HEK293 (cell line): ENCODE results near the gene NME3.

ENCODE experiments used
- CTCF ChIA-PET: fragments of 350-600 bp; formaldehyde crosslinking; extraction: SDS; loops from one replicate; lab custom pipeline; 2021; ENCODE audit warnings: antibody characterized with exemption; lab: Yijun Ruan, JAX
- POLR2A ChIA-PET: fragments of 300-600 bp; formaldehyde crosslinking; extraction: SDS; loops from one replicate; lab custom pipeline; 2020; ENCODE audit warnings: antibody characterized with exemption, inconsistent platforms; lab: Yijun Ruan, JAX
- H3K27ac ChIP-seq: fragments of 200-500 bp; sonication (Bioruptor generic); 2 replicates; pipeline ENCODE4 v1.5.1; 2014; ENCODE audit warnings: low read depth, low read length, control low read depth, inconsistent platforms; ENCODE audit errors: extremely low read depth
- H3K36me3 ChIP-seq, 2 experiments: fragments of 200-500 bp in 1 of 2; sonication (Bioruptor generic) in 1 of 2; 1 replicate in 1 of 2; 2 replicates in 1 of 2; pipeline ENCODE4 v1.5.1; 2014 to 2017; ENCODE audit warnings: inconsistent platforms in 2 of 2, low read length in 2 of 2; ENCODE audit not compliant: control insufficient read depth in 2 of 2, insufficient read depth in 1 of 2
- H3K4me1 ChIP-seq: fragments of 200-500 bp; sonication (Bioruptor generic); 2 replicates; pipeline ENCODE4 v1.5.1; 2014; ENCODE audit warnings: mild to moderate bottlenecking, low read length, inconsistent platforms; ENCODE audit not compliant: control insufficient read depth, insufficient read depth
- H3K4me3 ChIP-seq: 2 replicates; pipeline ENCODE4 v1.5.1; 2011; ENCODE audit warnings: low read depth, mild to moderate bottlenecking, control low read depth, low read length, moderate library complexity
- H3K9me3 ChIP-seq: fragments of 200-500 bp; sonication (Bioruptor generic); 2 replicates; pipeline ENCODE4 v1.5.1; 2014; ENCODE audit warnings: low read depth, low read length, inconsistent platforms; ENCODE audit not compliant: control insufficient read depth, insufficient read depth
- BCL11B ChIP-seq: fragments of 450-650 bp; formaldehyde crosslinking; IDR thresholded peaks from 2 replicates; pipeline ENCODE4 v1.5.1; 2016; ENCODE audit warnings: low read depth, missing biosample characterization, missing genetic modification characterization
- ELK4 ChIP-seq: IDR thresholded peaks from 2 replicates; pipeline ENCODE4 v1.6.1; 2011; ENCODE audit warnings: mild to moderate bottlenecking, low read depth, low read length, borderline replicate concordance
- KLF16 ChIP-seq: fragments of 450-650 bp; formaldehyde crosslinking; IDR thresholded peaks from 2 replicates; pipeline ENCODE4 v1.5.1; 2017; ENCODE audit warnings: missing biosample characterization, missing genetic modification characterization
- PRDM10 ChIP-seq: fragments of 450-650 bp; formaldehyde crosslinking; IDR thresholded peaks from 2 replicates; pipeline ENCODE4 v1.5.1; 2016; ENCODE audit warnings: missing biosample characterization, missing genetic modification characterization
- TSHZ1 ChIP-seq: fragments of 450-650 bp; formaldehyde crosslinking; IDR thresholded peaks from 2 replicates; pipeline ENCODE4 v1.5.1; 2016; ENCODE audit warnings: missing biosample characterization, missing genetic modification characterization, borderline replicate concordance
- ZBTB21 ChIP-seq: fragments of 450-650 bp; formaldehyde crosslinking; IDR thresholded peaks from 2 replicates; pipeline ENCODE4 v1.5.1; 2017; ENCODE audit warnings: missing biosample characterization, missing genetic modification characterization
- ZBTB44 ChIP-seq: fragments of 450-650 bp; IDR thresholded peaks from 2 replicates; pipeline ENCODE4 v1.5.1; 2018; ENCODE audit warnings: missing biosample characterization, mild to moderate bottlenecking, missing genetic modification characterization
- ZEB2 ChIP-seq: fragments of 450-650 bp; formaldehyde crosslinking; IDR thresholded peaks from 2 replicates; pipeline ENCODE4 v1.5.1; 2016; ENCODE audit warnings: missing biosample characterization, missing genetic modification characterization
- ZFP37 ChIP-seq: fragments of 450-650 bp; formaldehyde crosslinking; IDR thresholded peaks from 2 replicates; pipeline ENCODE4 v1.5.1; 2016; ENCODE audit warnings: missing biosample characterization, missing genetic modification characterization
- ZNF146 ChIP-seq: fragments of 450-650 bp; formaldehyde crosslinking; IDR thresholded peaks from 2 replicates; pipeline ENCODE4 v1.5.1; 2016; ENCODE audit warnings: missing biosample characterization, missing genetic modification characterization
- ZNF148 ChIP-seq: fragments of 450-650 bp; formaldehyde crosslinking; IDR thresholded peaks from 2 replicates; pipeline ENCODE4 v1.5.0; 2017; ENCODE audit warnings: missing biosample characterization, missing genetic modification characterization, borderline replicate concordance
- ZNF433 ChIP-seq: fragments of 450-650 bp; formaldehyde crosslinking; IDR thresholded peaks from 2 replicates; pipeline ENCODE4 v1.5.1; 2016; ENCODE audit warnings: missing biosample characterization, missing genetic modification characterization, low read depth
- ZNF473 ChIP-seq: fragments of 450-650 bp; formaldehyde crosslinking; IDR thresholded peaks from 2 replicates; pipeline ENCODE4 v1.5.1; 2017; ENCODE audit warnings: missing biosample characterization, missing genetic modification characterization
- ZNF48 ChIP-seq: fragments of 450-650 bp; formaldehyde crosslinking; IDR thresholded peaks from 2 replicates; pipeline ENCODE4 v1.5.1; 2016; ENCODE audit warnings: missing biosample characterization, missing genetic modification characterization
- ZNF501 ChIP-seq: fragments of 450-650 bp; formaldehyde crosslinking; IDR thresholded peaks from 2 replicates; pipeline ENCODE4 v1.5.1; 2016; ENCODE audit warnings: missing biosample characterization, missing genetic modification characterization
- ZNF548 ChIP-seq: fragments of 450-650 bp; formaldehyde crosslinking; IDR thresholded peaks from 2 replicates; pipeline ENCODE4 v1.5.1; 2016; ENCODE audit warnings: missing biosample characterization, missing genetic modification characterization
- ZNF549 ChIP-seq: fragments of 450-650 bp; IDR thresholded peaks from 2 replicates; pipeline ENCODE4 v1.5.1; 2018; ENCODE audit warnings: missing biosample characterization, missing genetic modification characterization, mild to moderate bottlenecking, inconsistent platforms, moderate library complexity
- ZNF580 ChIP-seq: fragments of 450-650 bp; formaldehyde crosslinking; IDR thresholded peaks from 2 replicates; pipeline ENCODE4 v1.5.1; 2016; ENCODE audit warnings: missing biosample characterization, missing genetic modification characterization
- ZNF596 ChIP-seq: fragments of 450-650 bp; IDR thresholded peaks from 2 replicates; pipeline ENCODE4 v1.5.0; 2018; ENCODE audit warnings: missing biosample characterization, mild to moderate bottlenecking, missing genetic modification characterization, moderate library complexity
- ZNF600 ChIP-seq: fragments of 450-650 bp; formaldehyde crosslinking; IDR thresholded peaks from 2 replicates; pipeline ENCODE4 v1.5.1; 2016; ENCODE audit warnings: missing biosample characterization, missing genetic modification characterization
- ZNF658 ChIP-seq: fragments of 450-650 bp; formaldehyde crosslinking; IDR thresholded peaks from 2 replicates; pipeline ENCODE4; 2016; ENCODE audit warnings: missing biosample characterization, missing genetic modification characterization
- ZNF707 ChIP-seq: fragments of 450-650 bp; formaldehyde crosslinking; IDR thresholded peaks from 2 replicates; pipeline ENCODE4 v1.5.1; 2016; ENCODE audit warnings: missing biosample characterization, missing genetic modification characterization
- ZNF777 ChIP-seq: fragments of 450-650 bp; formaldehyde crosslinking; IDR thresholded peaks from 2 replicates; pipeline ENCODE4 v1.5.1; 2017; ENCODE audit warnings: missing biosample characterization, missing genetic modification characterization, borderline replicate concordance

The NME3 gene

GRCh38 chr16:1772908-1773702, 1.8 kb upstream of the NME3 start, which contains the start of gene MRPS34:
Gene MRPS34, minus strand, starts transcription at chr16:1773134. Its CDS starts 15 bp downstream, at chr16:1773119.
- POLR2A ChIA-PET, result interaction anchor here (0.5 to 6.0 kb wide), 11 partner anchors 8 to 269 kb away, joined by 3 to 113 read pairs (median 4); partner anchors contain the start of genes CRAMP1, IFT140, MAPK8IP3 and NUBP2
- H3K4me1 ChIP-seq, result peaks cover 9% of the 10 kb centered on the region
- CTCF ChIA-PET, result interaction anchor here (0.6 to 1.9 kb wide), 3 partner anchors 10 to 548 kb away, joined by 3 to 14 read pairs (median 3); partner anchors contain the start of genes NUBP2 and SPSB3
- peaks cover 0 to 77% of the 10 kb centered on the region in 2 experiments; a peak in 1 of 3 replicates for H3K36me3 ChIP-seq
- no peaks in the 10 kb centered on the region for H3K9me3 ChIP-seq
- H3K27ac ChIP-seq, result peak within 1 kb of the TSS; percentile 94
- H3K4me3 ChIP-seq, result peak within 1 kb of the TSS; percentile 95
- TF ChIP-seq ZNF777 (tag by site-specific recombination) (peak; percentile 30; the same call in 1 of the 2 replicates), ZNF600 (tag by site-specific recombination) (peak; percentile 54), ZNF433 (tag by site-specific recombination) (no peak), KLF16 (tag by site-specific recombination) (peak; percentile 62), ZBTB21 (no peak), ZNF146 (tag by site-specific recombination) (peak; percentile 76), PRDM10 (peak; percentile 50), ZNF707 (tag by site-specific recombination) (no peak), TSHZ1 (peak; percentile 32; the same call in 1 of the 2 replicates), ZBTB44 (peak; percentile 12; the same call in 1 of the 2 replicates), ZNF473 (no peak), ZNF48 (tag by site-specific recombination) (no peak), ZNF580 (tag by site-specific recombination) (0 out of 2 replicates have a peak, but pooled peaks have one; percentile 35), ZNF501 (tag by site-specific recombination) (peak; percentile 83), ZNF549 (tag by site-specific recombination) (no peak), BCL11B (peak; percentile 88; the same call in 1 of the 2 replicates), ZEB2 (tag by site-specific recombination) (peak; percentile 82), ZNF658 (tag by site-specific recombination) (no peak), ZNF548 (tag by site-specific recombination) (no peak; the same call in 1 of the 2 replicates), ELK4 (no peak; the same call in 1 of the 2 replicates), ZNF596 (tag by site-specific recombination) (peak; percentile 45; the same call in 1 of the 2 replicates), ZNF148 (tag by site-specific recombination) (peak; percentile 70; the same call in 1 of the 2 replicates), ZFP37 (tag by site-specific recombination) (peak; percentile 85)
